Peyer's patch (tissue), 4 donors: Measurements from ENCODE around the gene SEMA5B.

Source experiments
- POLR2A ChIP-seq, 2 donors: fragments of 450-650 bp; IDR thresholded peaks; one replicate each; pipeline ENCODE4 v1.5.1; 2017; ENCODE audit warnings: antibody characterized with exemption in 2 of 2, mild to moderate bottlenecking in 2 of 2, moderate library complexity in 2 of 2
- TF ChIP-seq, protein P1 (sequence below), 6 experiments: fragments of 450-650 bp in 4 of 6; fragments of 200-600 bp in 2 of 6; sonication (generic) in 1 of 6; IDR thresholded peaks; one replicate each; pipeline ENCODE4 v1.5.1; 2017 to 2019; ENCODE audit warnings: antibody characterized with exemption in 6 of 6, mild to moderate bottlenecking in 3 of 6, moderate library complexity in 1 of 6

DNA sequence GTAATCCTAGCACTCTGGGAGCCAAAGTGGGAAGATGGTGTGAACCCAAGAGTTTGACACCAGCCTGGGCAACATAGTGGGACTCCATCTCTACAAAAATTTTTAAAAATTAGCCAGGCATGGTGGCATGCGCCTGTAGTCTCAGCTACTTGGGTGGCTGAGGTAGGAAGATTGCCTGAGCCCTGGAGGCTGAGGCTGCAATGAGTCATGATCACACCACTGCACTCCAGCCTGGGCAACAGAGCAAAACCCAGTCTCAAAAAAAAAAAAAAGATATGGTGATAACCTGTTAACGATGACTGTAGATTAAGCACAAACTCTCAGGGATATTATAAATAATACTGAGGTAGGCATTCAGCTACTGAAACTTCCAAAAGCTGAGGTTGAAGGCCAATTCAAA is 125.2 kb downstream of the SEMA5B start:
- TF ChIP-seq, protein P1, sequence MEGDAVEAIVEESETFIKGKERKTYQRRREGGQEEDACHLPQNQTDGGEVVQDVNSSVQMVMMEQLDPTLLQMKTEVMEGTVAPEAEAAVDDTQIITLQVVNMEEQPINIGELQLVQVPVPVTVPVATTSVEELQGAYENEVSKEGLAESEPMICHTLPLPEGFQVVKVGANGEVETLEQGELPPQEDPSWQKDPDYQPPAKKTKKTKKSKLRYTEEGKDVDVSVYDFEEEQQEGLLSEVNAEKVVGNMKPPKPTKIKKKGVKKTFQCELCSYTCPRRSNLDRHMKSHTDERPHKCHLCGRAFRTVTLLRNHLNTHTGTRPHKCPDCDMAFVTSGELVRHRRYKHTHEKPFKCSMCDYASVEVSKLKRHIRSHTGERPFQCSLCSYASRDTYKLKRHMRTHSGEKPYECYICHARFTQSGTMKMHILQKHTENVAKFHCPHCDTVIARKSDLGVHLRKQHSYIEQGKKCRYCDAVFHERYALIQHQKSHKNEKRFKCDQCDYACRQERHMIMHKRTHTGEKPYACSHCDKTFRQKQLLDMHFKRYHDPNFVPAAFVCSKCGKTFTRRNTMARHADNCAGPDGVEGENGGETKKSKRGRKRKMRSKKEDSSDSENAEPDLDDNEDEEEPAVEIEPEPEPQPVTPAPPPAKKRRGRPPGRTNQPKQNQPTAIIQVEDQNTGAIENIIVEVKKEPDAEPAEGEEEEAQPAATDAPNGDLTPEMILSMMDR (IDR thresholded peaks at IDR 0.05), result no peak
- no peak for TF ChIP-seq POLR2A (IDR thresholded peaks at IDR 0.05)
